Brain microvascular endothelial cell (primary cell): Measurements from ENCODE around the gene GLB1L2.
"Not testable (repeated sequence)": the region's sequence is repeated elsewhere in the genome, so short reads cannot be mapped to it uniquely, and the experiment has no call there.

Experiments
- DNase-seq: peaks from one replicate; pipeline ENCODE4 v3.0.0-alpha.2; 2020
- H3K27ac ChIP-seq: fragments of 250-450 bp; sonication (Bioruptor Pico); 2 replicates; pipeline ENCODE4 v1.5.1; 2020; ENCODE audit warnings: mild to moderate bottlenecking, moderate library complexity
- H3K27me3 ChIP-seq: fragments of 250-450 bp; sonication (Bioruptor Pico); replicated peaks from 2 replicates; pipeline ENCODE4 v1.5.1; 2020; ENCODE audit warnings: mild to moderate bottlenecking
- H3K36me3 ChIP-seq: fragments of 250-450 bp; sonication (Bioruptor Pico); replicated peaks from 2 replicates; pipeline ENCODE4 v1.5.1; 2020; ENCODE audit warnings: mild to moderate bottlenecking
- H3K4me3 ChIP-seq: 2 replicates; pipeline ENCODE4 v1.5.1; 2011; ENCODE audit warnings: low read depth, mild to moderate bottlenecking, control low read depth, low read length, moderate library complexity
- in situ Hi-C: cut with HindIII; loops from 2 replicates; pipeline ENCODE4 v1.10.0; 2017; ENCODE audit warnings: low sequenced_read_pairs, low pct_ligation_motif_present
- TF ChIP-seq, protein P1 (sequence below): IDR thresholded peaks from 2 replicates; pipeline ENCODE4 v1.5.1; 2011; ENCODE audit warnings: low read depth, mild to moderate bottlenecking, moderate library complexity, low read length, control low read depth, inconsistent platforms; ENCODE audit errors: missing control alignments

The GLB1L2 gene

DNA sequence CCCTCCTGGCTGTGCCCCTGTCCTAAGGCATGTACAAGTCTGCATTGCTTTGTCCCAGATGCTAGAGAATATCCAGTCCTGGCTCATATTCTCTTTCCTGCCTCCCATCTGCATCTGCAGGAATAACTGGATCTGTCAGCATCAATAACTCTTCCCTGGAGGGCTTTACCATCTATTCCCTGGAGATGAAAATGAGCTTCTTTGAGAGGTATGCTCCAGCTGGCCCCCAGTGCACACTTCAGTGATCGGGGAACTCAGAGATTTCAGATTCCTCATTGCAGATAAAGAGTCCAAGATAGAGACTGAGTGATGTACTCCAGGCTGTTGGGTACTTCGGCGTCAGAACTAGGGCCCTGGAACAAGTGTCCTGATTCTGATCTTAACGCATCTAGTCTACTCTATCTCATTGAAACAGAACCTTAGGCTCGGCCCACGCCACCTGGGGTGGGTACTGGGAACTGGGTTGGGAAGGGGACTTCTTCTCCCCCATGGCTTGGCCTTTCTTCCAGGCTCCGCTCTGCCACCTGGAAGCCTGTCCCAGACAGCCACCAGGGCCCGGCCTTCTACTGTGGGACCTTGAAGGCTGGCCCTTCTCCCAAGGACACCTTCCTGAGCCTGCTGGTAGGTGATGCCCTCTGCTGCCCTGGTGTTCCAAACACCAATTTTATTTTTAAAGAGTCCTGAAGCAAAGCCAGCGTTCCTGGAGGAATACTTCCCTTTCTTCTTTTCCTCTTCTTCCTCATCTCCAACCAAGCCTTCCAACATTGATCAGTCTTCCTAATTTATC, 17.8 kb upstream of the GLB1L2 start:
- Histone ChIP-seq H3K4me3 (no peak overlapping the region), H3K27ac (no peak overlapping the region), H3K36me3 (no peaks in the 10 kb centered on the region), H3K27me3 (no peaks in the 10 kb centered on the region)
- in situ Hi-C loops, result no loop called here
- TF ChIP-seq, protein P1, sequence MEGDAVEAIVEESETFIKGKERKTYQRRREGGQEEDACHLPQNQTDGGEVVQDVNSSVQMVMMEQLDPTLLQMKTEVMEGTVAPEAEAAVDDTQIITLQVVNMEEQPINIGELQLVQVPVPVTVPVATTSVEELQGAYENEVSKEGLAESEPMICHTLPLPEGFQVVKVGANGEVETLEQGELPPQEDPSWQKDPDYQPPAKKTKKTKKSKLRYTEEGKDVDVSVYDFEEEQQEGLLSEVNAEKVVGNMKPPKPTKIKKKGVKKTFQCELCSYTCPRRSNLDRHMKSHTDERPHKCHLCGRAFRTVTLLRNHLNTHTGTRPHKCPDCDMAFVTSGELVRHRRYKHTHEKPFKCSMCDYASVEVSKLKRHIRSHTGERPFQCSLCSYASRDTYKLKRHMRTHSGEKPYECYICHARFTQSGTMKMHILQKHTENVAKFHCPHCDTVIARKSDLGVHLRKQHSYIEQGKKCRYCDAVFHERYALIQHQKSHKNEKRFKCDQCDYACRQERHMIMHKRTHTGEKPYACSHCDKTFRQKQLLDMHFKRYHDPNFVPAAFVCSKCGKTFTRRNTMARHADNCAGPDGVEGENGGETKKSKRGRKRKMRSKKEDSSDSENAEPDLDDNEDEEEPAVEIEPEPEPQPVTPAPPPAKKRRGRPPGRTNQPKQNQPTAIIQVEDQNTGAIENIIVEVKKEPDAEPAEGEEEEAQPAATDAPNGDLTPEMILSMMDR, result no peak
- DNase-seq, result no peak

GRCh38 chr11:134317103-134317502, 14.7 kb upstream of the GLB1L2 start:
- DNase-seq, result no peak
- H3K27ac ChIP-seq, result no peak overlapping the region
- in situ Hi-C loops, result no loop called here
- no peaks in the 10 kb centered on the region for H3K27me3 ChIP-seq
- TF ChIP-seq, protein P1, result no peak
- no peaks in the 10 kb centered on the region for H3K36me3 ChIP-seq
- no peak overlapping the region for H3K4me3 ChIP-seq

GRCh38 chr11:134321373-134321772, 10.4 kb upstream of the GLB1L2 start:
- DNase-seq, H3K36me3 ChIP-seq, H3K4me3 ChIP-seq, in situ Hi-C loops, H3K27me3 ChIP-seq, H3K27ac ChIP-seq: not testable (repeated sequence)

DNA sequence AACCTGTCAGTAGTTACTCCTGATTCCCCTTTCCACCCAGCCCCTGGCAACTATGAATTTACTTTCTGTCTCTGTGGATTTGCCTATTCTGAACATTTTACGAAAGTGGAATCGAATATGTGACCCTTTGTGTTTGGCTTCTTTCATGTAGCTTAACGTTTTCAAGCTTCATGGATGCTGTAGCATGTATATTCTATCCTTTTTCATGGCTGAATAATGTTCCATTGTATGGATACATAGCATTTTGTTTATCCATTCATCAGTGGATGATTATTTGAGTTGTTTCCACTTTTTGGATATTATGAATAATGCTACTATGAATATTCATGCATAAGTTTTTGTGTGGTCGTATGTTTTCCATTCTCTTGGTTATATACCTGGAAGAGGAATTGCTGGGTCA, 9.2 kb upstream of the GLB1L2 start:
- no peak overlapping the region for H3K27ac ChIP-seq
- TF ChIP-seq, protein P1, result no peak
- in situ Hi-C loops, result no loop called here
- H3K36me3 ChIP-seq, result no peaks in the 10 kb centered on the region
- no peak overlapping the region for H3K4me3 ChIP-seq
- DNase-seq, result no peak
- no peaks in the 10 kb centered on the region for H3K27me3 ChIP-seq

DNA sequence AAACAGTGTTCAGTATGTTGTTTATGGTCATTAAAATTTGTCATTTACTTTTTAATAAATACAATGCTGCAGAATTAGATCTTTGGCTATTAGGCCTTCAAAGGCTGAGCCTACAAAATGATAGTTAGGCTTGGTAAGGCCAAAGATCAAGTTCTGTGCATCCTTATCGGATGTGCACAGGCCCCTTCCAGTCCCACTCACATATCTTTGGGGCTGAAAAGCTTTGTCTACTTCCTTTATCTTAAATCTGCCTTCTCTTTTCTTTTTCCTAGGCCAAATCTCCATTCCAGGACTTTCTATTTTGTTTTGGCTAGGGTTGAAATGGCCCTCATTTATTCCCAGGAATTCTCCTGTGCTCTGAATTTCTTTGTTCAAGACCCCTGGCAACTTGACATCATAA, 3.4 kb upstream of the GLB1L2 start:
- peaks cover 9% of the 10 kb centered on the region for H3K27me3 ChIP-seq

DNA sequence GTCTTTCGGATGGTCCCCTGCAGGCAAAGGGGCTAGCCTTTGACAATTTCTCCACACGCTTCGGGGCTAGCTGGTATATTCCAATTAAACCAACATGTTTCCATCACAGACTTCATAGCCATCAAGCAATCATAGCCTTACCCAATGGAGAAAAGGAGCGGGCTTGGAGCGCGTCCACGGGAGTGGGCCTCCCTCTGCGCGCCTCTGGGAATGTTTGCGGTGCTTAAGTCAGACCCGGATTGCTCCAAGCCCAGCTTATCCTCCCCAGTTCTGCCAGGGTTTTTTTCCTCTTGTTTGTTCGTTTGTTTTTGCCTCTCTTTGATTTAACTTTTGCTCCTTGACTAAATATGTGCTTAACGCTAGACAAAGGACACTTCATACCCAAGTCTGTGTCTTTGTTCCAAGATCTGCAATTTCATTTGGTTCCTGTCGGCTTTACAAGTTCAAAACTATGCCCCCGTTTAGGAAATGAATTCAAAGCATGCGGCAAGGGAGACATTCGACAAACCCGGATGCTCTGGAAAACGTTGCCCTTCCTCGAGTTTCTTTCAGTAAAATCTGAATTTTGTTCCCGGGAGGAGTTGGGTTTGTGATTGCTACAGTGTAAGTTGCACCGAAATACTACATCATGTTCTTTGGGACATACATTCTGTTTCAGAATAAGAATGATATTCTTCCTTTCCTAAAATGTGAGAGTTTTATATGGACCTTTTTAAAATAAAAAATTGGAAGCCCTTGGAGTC, 1.0 kb upstream of the GLB1L2 start:
- Histone ChIP-seq H3K27me3 (peaks cover 9% of the 10 kb centered on the region), H3K27ac (no peak overlapping the region), H3K4me3 (no peak overlapping the region), H3K36me3 (no peaks in the 10 kb centered on the region)
- DNase-seq, result no peak
- in situ Hi-C loops, result no loop called here
- TF ChIP-seq, protein P1, result no peak

More for the DNA sequence above, 3.4 kb upstream of the GLB1L2 start:
- Histone ChIP-seq H3K4me3 (no peak overlapping the region), H3K36me3 (no peaks in the 10 kb centered on the region), H3K27ac (no peak overlapping the region)
- in situ Hi-C loops, result no loop called here
- TF ChIP-seq, protein P1, result no peak
- DNase-seq, result no peak
